NCI-H146 (cell line): ENCODE measurements around the gene ARHGAP28.
"Not testable (repeated sequence)": the region's sequence is repeated elsewhere in the genome, so short reads cannot be mapped to it uniquely, and the experiment has no call there.

Experiments
- DNase-seq: peaks from one replicate; lab custom pipeline; 2025; lab: John Stamatoyannopoulos, UW

The ARHGAP28 gene

GRCh38 chr18:6934859-6935258 is 205.3 kb downstream of the ARHGAP28 start:
- DNase-seq, result no peak

DNA sequence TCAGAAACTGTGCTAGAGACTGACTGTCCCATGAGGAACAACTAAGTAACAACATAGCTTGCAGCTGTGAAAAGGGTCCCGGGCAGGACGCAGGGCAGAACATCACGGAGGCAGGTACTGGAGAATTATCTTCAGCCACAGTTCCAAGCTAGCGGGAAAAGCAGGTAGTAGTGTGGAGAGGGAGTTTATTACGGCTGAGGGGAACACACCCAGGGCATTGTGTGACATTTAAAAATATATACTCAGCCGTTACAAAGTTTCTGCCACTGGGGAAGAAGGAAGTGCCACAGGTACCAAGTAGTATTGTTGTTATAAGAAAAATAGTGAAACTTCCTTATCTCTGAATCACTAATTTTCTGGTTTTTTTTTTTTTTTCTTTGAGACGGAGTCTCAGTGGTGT is 208.5 kb downstream of the ARHGAP28 start:
- no peak for DNase-seq

DNA sequence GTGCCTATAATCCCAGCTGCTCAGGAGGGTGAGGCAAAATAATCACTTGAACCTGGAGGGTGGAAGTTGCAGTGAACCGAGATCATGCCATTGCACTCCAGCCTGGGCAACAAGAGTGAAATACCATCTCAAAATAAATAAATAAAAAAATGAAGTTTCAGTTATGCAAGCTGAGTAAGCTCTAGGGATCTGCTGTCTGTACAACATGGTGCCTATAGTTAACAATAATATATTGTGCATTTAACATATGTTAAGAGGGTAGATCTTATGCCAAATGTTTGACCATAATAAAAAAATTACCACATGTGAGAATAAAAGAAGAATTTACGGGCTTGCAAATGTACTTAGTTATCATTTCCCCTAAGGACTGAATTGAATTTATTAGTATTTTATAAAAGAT is 208.9 kb downstream of the ARHGAP28 start:
- not testable (repeated sequence) for DNase-seq

- no peak for DNase-seq
These were observed 210.5 kb downstream of the ARHGAP28 start for GRCh38 chr18:6939972-6940371.

- DNase-seq, result no peak
These were observed 210.9 kb downstream of the ARHGAP28 start for GRCh38 chr18:6940451-6940850.

GRCh38 chr18:6941996-6942395 is 212.5 kb downstream of the ARHGAP28 start:
- no peak for DNase-seq

DNA sequence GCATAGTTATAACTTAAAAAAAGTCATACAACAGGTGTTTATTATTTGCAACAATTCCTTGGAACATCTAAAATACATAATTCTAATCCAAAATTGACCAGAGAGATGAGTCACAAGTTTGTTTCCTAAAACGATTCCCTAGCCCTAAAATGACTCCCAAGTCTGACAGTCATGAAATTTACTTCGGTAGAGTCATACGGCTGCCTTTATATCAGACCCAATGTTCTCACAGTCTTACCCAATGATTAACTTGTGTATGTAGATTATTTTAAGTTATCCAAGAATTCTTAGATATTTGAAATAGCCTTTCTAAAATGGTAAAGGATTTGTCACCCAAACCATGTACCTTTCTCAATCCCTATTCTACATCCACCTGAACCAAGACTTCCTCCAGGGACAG is 213.2 kb downstream of the ARHGAP28 start:
- no peak for DNase-seq

DNA sequence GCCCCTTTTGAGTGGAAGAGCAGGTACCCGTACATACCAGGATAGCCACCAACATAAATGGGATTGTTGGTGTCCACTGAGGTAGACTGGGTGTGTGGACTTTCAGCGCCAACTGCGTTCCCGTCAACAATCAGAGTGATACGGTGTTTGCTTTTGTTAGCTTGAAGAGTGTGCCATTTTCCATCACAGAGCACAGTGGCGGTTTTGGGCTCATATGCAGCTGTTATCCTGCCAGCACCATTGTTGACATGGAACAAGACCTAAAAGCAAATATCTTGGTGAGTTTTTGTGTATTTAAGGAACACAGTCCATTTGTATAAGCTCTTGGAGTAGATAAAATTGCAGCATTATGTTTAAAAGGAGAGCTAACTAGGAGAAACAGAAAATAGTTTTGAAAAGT is 213.6 kb downstream of the ARHGAP28 start:
- no peak for DNase-seq

DNA sequence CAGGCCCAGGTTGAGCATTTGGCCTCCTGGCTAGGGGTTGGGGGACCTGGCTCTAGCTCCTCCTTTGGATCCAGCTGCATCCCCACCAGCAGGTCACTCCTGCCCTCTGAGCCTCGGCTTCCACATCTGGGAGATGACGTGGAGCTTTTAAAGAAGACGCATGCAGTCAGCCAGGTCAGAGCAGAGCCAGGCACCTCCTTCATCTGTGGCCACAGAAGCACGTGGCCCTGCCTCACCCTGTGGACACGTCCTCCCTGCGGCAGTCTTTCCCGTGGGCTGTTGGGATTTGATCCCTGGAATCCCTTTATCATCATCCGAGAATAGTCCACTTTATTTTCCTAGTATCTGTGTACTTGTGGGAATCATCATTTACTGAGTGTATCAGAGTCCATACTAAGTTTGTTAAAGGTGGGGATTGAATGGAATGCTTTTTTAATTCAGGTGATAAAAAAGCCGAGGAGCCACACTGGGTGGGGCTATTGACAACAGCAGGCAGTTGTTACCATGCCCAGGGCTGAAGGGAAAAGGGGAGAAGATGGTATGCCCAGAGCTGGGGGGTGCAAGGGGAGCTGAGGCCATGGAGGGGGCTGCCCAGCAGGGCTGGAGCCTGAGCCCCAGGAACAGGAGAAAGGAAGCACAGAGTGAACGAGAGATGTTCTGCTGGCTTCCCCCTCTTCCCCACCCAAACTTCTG is 218.0 kb downstream of the ARHGAP28 start:
- no peak for DNase-seq

DNA sequence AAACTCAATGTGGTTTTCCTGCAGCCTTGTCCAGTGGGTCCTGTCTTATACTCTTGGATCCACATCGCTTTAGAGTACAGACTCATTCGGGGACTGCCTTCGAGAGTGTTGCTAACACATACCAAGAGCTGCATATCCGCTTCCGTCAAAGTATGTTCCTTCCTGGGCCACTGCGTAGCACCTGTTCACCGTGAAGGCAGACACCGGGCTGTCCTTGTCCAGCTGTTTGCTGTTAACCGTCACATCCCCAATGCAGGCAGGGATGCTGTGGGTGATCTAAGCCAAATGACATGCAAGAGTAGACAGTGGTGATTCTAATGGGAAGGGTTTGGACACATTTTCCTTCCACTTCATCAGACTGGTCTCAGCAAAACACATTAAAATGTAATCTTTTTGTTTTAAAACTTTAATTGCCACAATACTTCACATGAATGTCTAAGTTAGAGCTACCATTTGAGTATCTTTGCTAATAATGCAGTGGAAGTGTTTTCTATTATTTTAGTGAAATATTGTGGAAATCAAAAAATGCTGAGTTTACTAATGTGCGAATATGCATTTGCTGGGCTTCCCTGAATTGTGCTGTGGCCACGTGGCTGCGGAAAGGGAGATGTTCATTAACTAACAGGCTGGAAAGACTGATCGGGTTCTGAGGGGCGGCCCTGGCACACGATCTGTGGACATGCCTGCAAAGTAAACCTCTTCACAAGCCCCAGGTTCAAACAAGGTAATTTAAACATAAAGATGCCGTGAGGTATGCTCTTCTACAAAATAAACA is 219.0 kb downstream of the ARHGAP28 start:
- no peak for DNase-seq

DNA sequence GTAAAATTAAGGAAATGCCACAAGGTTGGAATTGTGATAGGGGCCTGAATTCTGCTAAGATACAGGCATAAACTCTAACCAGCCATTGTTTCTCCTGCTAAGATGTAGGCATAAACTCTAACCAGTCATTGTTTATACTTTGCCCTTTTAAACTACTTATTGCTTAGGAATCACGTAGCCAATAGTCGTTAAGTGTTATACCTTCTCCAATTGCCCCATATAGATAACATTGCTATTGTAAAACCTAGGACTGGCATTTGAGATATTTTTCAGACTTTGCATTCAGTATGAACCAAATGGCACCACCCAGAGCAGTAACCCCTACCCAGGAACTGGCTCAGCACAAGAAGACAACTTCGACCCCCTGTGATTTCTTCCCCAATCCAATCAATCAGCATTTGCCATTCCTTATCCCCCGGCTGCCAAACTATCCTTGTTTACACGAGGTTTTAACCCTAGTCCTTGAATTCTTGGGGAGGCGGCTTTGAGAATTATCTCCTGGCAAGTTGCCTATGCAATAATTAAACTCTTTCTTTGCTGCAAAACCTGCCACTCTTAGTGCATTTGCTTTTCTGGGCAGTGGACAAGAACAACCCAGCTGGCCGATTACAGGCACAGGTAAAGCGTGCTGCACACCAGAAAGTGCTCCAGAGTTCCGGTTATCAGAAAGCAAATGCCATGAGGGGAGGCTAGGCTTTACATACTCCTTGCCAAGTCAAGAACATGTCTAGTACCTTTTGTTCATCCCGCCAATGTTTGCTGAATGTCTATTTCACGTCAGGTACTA is 220.5 kb downstream of the ARHGAP28 start:
- DNase-seq, result no peak

GRCh38 chr18:6950641-6951040 is 221.1 kb downstream of the ARHGAP28 start:
- no peak for DNase-seq

- DNase-seq, result no peak
These were observed 222.0 kb downstream of the ARHGAP28 start for GRCh38 chr18:6951336-6952090.

DNA sequence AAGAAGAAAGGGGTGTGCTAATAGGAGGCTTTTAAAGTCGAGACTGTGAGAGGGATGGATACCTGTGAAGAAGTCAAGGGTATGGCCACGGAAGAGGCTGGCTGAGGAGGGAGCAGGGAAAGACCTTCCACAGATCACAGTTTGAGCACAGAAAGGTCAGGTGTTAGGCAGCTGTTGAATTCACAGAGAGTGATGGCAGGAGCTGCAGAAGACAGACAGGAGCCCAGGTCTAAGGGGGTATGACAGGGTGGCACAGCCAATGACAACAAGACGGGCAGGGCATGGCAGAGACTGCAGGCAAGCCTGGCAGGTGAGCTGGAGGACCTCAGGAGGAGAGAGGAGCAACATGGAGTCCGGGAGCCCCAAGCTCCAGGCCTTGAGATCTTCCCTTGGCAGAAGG is 225.0 kb downstream of the ARHGAP28 start:
- no peak for DNase-seq

GRCh38 chr18:6955304-6955703 is 225.8 kb downstream of the ARHGAP28 start:
- DNase-seq, result no peak

- no peak for DNase-seq
These were observed 227.0 kb downstream of the ARHGAP28 start for GRCh38 chr18:6956495-6956894.

DNA sequence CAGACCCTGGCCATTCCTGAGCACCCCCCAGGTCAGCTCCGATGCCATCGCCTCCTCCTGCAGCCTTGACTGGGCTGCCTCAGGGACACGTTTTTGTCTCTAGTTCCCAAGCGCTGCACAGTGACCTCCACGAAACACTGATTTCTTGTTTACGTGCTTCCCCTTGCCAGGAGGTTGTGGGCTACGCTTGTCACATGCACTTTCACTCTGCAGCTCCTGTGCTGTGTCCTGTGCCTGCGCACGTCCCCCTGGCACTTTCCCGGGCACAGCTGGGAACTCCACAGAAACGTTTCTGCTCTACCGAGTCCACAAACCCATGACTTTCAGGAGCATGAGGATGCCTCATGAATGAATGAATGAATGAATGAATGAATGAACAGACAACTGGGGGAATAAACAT is 227.5 kb downstream of the ARHGAP28 start:
- DNase-seq, result no peak

- no peak for DNase-seq
These were observed 229.6 kb downstream of the ARHGAP28 start for GRCh38 chr18:6959110-6959509.

DNA sequence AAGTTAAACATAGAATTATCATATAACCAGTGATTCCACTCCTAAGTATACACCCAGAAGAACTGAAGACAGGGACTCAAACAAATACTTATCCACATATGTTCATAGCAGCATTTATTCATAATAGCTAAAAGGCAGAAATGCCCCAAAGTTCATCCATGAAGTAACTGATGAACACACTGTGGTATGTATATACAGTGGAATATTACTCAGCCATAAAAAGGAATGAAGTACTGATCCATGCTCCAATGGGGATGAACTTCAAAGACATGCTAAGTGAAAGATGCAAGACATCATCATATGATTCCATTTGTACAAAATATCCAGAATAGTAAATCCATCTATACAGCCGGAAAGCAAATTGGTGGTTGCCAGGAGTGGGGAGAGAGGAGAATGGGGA is 230.6 kb downstream of the ARHGAP28 start:
- DNase-seq, result no peak

GRCh38 chr18:6960656-6961055 is 231.1 kb downstream of the ARHGAP28 start:
- no peak for DNase-seq

GRCh38 chr18:6961331-6961730 is 231.8 kb downstream of the ARHGAP28 start:
- no peak for DNase-seq
